Measurements from ENCODE around the gene RIOK2. TPM values are rescaled to one million over a fixed set of nuclear protein-coding genes. Genes with fewer than 3 reads are reported as not detected.
"Not testable (repeated sequence)": the region's sequence is repeated elsewhere in the genome, so short reads cannot be mapped to it uniquely, and the experiment has no call there.

Gene RIOK2
- total and polyA plus RNA-seq, 2 experiments from 2014 or later: 34.4 to 44.1 TPM

DNA sequence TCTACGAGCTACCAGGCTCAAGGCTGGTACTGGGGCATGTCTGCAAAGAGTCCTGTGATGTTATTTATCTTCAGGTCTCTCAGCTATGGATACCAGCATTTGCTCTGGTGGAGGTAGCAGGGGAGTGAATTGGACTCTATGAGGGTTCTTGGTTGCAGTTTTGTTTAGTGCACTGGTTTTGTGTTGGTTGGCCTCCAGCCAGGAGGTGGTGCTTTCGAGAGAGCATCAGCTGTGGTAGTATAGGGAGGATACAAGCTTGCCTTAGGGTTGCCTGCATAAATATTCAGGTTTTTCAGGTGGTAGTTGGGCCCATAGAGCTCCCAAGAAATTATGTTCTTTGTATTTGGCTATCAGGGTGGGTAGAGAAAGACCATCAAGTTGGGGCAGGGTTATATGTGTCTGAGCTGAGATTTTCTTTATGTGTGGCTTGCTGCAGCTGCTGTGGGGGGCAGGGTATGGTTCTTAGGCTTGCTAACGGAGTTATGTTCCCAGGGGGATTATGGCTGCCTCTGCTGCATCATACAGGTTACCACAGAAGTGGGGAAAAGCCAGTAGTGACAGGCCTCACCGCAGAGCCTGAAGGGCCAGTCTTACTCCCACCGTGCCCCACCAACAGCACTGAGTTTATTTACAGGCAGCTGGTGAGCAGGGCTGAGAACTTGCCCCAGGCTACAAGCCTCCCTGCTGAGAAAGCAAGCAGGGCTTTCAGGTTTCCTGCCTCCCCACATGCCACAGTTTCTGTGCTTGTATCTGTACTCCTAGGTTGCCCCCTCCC is 9.7 kb upstream of the RIOK2 start:
- Histone ChIP-seq H3K4me3 (no peak overlapping the region), H3K4me2 (no peak overlapping the region), H3K4me1 (ENCODE audit: insufficient read depth) (no peaks in the 10 kb centered on the region), H3K9me2 (replicated peaks; ENCODE audit: insufficient read depth) (no peaks in the 10 kb centered on the region), H3K27ac (no peak overlapping the region), H3K36me3 (replicated peaks; ENCODE audit: insufficient read depth, low read depth) (no peaks in the 10 kb centered on the region), H4K20me1 (ENCODE audit: insufficient read depth, poor library complexity, severe bottlenecking) (no peaks in the 10 kb centered on the region), H3K79me2 (no peaks in the 10 kb centered on the region), H2AFZ (no peak overlapping the region), H3K9me3 (ENCODE audit: low read depth) (no peaks in the 10 kb centered on the region), H3K27me3 (no peaks in the 10 kb centered on the region)
- WGBS (ENCODE audit: low lambda C conversion rate, missing lambda C conversion rate): 44% methylated on average over 5 of the region's 5 CpGs
- TF ChIP-seq, protein P1, sequence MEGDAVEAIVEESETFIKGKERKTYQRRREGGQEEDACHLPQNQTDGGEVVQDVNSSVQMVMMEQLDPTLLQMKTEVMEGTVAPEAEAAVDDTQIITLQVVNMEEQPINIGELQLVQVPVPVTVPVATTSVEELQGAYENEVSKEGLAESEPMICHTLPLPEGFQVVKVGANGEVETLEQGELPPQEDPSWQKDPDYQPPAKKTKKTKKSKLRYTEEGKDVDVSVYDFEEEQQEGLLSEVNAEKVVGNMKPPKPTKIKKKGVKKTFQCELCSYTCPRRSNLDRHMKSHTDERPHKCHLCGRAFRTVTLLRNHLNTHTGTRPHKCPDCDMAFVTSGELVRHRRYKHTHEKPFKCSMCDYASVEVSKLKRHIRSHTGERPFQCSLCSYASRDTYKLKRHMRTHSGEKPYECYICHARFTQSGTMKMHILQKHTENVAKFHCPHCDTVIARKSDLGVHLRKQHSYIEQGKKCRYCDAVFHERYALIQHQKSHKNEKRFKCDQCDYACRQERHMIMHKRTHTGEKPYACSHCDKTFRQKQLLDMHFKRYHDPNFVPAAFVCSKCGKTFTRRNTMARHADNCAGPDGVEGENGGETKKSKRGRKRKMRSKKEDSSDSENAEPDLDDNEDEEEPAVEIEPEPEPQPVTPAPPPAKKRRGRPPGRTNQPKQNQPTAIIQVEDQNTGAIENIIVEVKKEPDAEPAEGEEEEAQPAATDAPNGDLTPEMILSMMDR (IDR thresholded peaks at IDR 0.05; ENCODE audit: poor library complexity): no peak
- TF ChIP-seq EZH2 (IDR thresholded peaks at IDR 0.05; ENCODE audit: borderline replicate concordance): no peak
- TF ChIP-seq EZH2phosphoT487 (IDR thresholded peaks at IDR 0.05; ENCODE audit: low read depth, severe bottlenecking, unreplicated experiment): no peak
- no peak for DNase-seq (ENCODE audit: low spot score)

DNA sequence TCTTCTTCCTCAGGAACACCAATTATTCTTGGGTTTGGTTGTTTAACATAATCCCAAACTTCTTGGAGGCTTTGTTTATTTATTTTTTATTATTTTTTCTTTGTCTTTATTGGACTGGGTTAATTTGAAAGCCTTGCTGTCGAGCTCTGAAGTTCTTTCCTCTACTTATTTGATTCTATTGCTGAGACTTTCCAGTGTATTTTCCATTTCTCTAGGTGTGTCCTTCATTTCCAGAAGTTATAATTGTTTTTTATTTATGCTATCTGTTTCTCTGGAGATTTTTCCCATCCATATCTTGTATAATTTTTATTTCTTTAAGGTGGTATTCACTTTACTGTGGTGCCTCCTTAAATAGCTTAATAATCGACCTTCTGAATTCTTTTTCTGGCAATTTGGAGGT is 8.8 kb upstream of the RIOK2 start:
- Histone ChIP-seq H3K9me3 (ENCODE audit: low read depth) (no peaks in the 10 kb centered on the region), H3K4me1 (ENCODE audit: insufficient read depth) (no peaks in the 10 kb centered on the region), H3K4me2 (no peak overlapping the region), H4K20me1 (ENCODE audit: insufficient read depth, poor library complexity, severe bottlenecking) (no peaks in the 10 kb centered on the region), H3K27ac (no peak overlapping the region), H3K4me3 (no peak overlapping the region), H3K9me2 (replicated peaks; ENCODE audit: insufficient read depth) (no peaks in the 10 kb centered on the region), H3K27me3 (no peaks in the 10 kb centered on the region), H2AFZ (no peak overlapping the region), H3K36me3 (replicated peaks; ENCODE audit: insufficient read depth, low read depth) (no peaks in the 10 kb centered on the region), H3K79me2 (no peaks in the 10 kb centered on the region)
- TF ChIP-seq EZH2 (IDR thresholded peaks at IDR 0.05; ENCODE audit: borderline replicate concordance) (no peak), EZH2phosphoT487 (IDR thresholded peaks at IDR 0.05; ENCODE audit: low read depth, severe bottlenecking, unreplicated experiment) (no peak)
- TF ChIP-seq, protein P1 (IDR thresholded peaks at IDR 0.05; ENCODE audit: poor library complexity): no peak
- no peak for DNase-seq (ENCODE audit: low spot score)
- 79% methylated on average over 2 of the region's 2 CpGs for WGBS (ENCODE audit: low lambda C conversion rate, missing lambda C conversion rate)

DNA sequence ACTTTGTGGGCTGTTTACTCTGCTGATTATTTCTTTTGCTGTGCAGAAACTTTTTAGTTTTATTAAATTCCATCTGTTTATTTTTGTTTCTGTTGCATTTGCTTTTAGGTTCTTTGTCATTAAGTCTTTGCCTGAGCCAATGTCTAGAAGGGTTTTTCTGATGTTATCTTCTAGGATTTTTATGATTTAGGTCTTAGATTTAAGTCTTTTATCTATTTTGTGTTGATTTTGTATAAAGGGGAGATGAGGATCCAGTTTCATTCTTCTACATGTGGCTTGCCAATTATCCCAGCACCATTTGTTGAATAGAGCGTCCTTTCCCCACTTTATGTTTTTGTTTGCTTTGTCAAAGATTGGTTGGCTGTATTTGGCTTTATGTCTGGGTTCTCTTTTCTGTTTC is 6.5 kb upstream of the RIOK2 start:
- H3K27ac ChIP-seq; H3K9me2 ChIP-seq (replicated peaks; ENCODE audit: insufficient read depth); H3K9me3 ChIP-seq (ENCODE audit: low read depth); H3K27me3 ChIP-seq; H3K36me3 ChIP-seq (replicated peaks; ENCODE audit: insufficient read depth, low read depth); H3K4me3 ChIP-seq; H4K20me1 ChIP-seq (ENCODE audit: insufficient read depth, poor library complexity, severe bottlenecking); H3K79me2 ChIP-seq; DNase-seq (ENCODE audit: low spot score); H3K4me1 ChIP-seq (ENCODE audit: insufficient read depth); H3K4me2 ChIP-seq; H2AFZ ChIP-seq: not testable (repeated sequence)
- WGBS (ENCODE audit: low lambda C conversion rate, missing lambda C conversion rate): 91% methylated on average over 1 of the region's 1 CpG

DNA sequence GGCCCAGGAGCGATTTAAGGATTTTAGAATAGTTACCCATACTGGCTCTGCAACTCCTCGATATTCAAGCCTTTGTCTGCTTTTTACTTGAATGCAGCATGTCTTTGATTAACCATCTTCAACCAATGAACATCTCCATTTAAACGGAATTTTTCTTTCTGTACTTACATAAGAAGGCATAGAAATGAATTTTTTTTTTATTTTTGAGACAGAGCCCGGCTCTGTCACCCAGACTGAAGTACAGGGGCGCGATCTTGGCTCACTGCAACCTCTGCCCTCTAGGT is 825 bp upstream of the RIOK2 start:
- no peaks in the 10 kb centered on the region for H3K27me3 ChIP-seq
- WGBS (ENCODE audit: low lambda C conversion rate, missing lambda C conversion rate): 63% methylated on average over 6 of the region's 6 CpGs

More for the DNA sequence above, 825 bp upstream of the RIOK2 start:
- peak overlapping the region; percentile 70 for H3K4me2 ChIP-seq
- peaks cover 37% of the 10 kb centered on the region for H3K79me2 ChIP-seq
- no peaks in the 10 kb centered on the region for H3K36me3 ChIP-seq (replicated peaks; ENCODE audit: insufficient read depth, low read depth)
- H3K4me3 ChIP-seq: peak overlapping the region; percentile 69
- no peak for TF ChIP-seq EZH2 (IDR thresholded peaks at IDR 0.05; ENCODE audit: borderline replicate concordance)
- no peak for TF ChIP-seq EZH2phosphoT487 (IDR thresholded peaks at IDR 0.05; ENCODE audit: low read depth, severe bottlenecking, unreplicated experiment)
- TF ChIP-seq, protein P1 (IDR thresholded peaks at IDR 0.05; ENCODE audit: poor library complexity): no peak
- H4K20me1 ChIP-seq (ENCODE audit: insufficient read depth, poor library complexity, severe bottlenecking): no peaks in the 10 kb centered on the region
- H2AFZ ChIP-seq: peak overlapping the region; percentile 85
- H3K9me3 ChIP-seq (ENCODE audit: low read depth): no peaks in the 10 kb centered on the region
- no peak for DNase-seq (ENCODE audit: low spot score)
- H3K27ac ChIP-seq: peak overlapping the region; percentile 95
- H3K9me2 ChIP-seq (replicated peaks; ENCODE audit: insufficient read depth): no peaks in the 10 kb centered on the region
- H3K4me1 ChIP-seq (ENCODE audit: insufficient read depth): peaks cover 12% of the 10 kb centered on the region

Data from hepatocyte (in vitro differentiated cells).